H1 (cell line): Measurements from ENCODE around the gene ASAP2. TPM values are rescaled to one million over a fixed set of nuclear protein-coding genes. Genes with fewer than 3 reads are reported as not detected.

ENCODE experiments used
- CTCF ChIP-seq, 3 experiments: IDR thresholded peaks; 1 replicate in 2 of 3; 2 replicates in 1 of 3; pipeline versions ENCODE4 v1.5.1 to v1.6.1; 2011; ENCODE audit warnings: low read length in 3 of 3, mild to moderate bottlenecking in 3 of 3, inconsistent platforms in 2 of 3, low read depth in 1 of 3, moderate library complexity in 1 of 3; ENCODE audit not compliant: insufficient read depth in 1 of 3; ENCODE audit errors: control extremely low read depth in 1 of 3
- polyA plus RNA-seq, 7 experiments: library from polyadenylated mRNA; depleted of rRNA in 3 of 7; stranded (reverse) in 5 of 7; unstranded in 2 of 7; fragments of >200 nt in 5 of 7; fragments of 200-250 nt in 2 of 7; gene quantifications; 1 replicate in 5 of 7; 2 replicates in 1 of 7; 4 replicates in 1 of 7; pipeline versions ENCODE4 v1.2.1 to v1.2.3, GENCODE V29; 2011 to 2013; ENCODE audit warnings: missing spikeins in 2 of 7, mixed read lengths in 2 of 7
- total RNA-seq: library from RNA; stranded (reverse); fragmentation: NEBNext Ultra II Directional; extraction: Animal tissue kit (Norgen Biotek cat#: 25700); gene quantifications from 2 replicates; pipeline ENCODE4 v1.2.1, GENCODE V29; 2021

Gene ASAP2
- total and polyA plus RNA-seq, 2 of the 8 experiments (the other 6 are each of a cell fraction or from before 2014, with no cell fraction given), result 10.2 to 18.7 TPM

- TF ChIP-seq CTCF (IDR thresholded peaks at IDR 0.05; ENCODE audit: control extremely low read depth in 1 of 3, insufficient read depth in 1 of 3, low read depth in 1 of 3, low read length in 3 of 3), result no peak
Observed at GRCh38 chr2:9194352-9194751, 12.3 kb upstream of the ASAP2 start (continued).
